Mammary epithelial cell (primary cell): ENCODE data around the gene TEX101.
"Not testable (repeated sequence)": the region's sequence is repeated elsewhere in the genome, so short reads cannot be mapped to it uniquely, and the experiment has no call there.

Source experiments
- CTCF ChIP-seq, 2 donors: IDR thresholded peaks in 1 of 2; conservative IDR thresholded peaks in 1 of 2; 2 replicates each; pipeline ENCODE4 v1.5.1; 2011 to 2012; ENCODE audit warnings: inconsistent platforms in 2 of 2, low read length in 2 of 2, mild to moderate bottlenecking in 2 of 2, control low read depth in 1 of 2, low read depth in 1 of 2; ENCODE audit not compliant: insufficient read depth in 1 of 2; ENCODE audit errors: extremely low read depth in 1 of 2
- EZH2 ChIP-seq: IDR thresholded peaks from 2 replicates; pipeline ENCODE4 v1.6.1; 2012; ENCODE audit warnings: low read length, inconsistent platforms, borderline replicate concordance

- not testable (repeated sequence) for TF ChIP-seq CTCF (conservative IDR thresholded peaks at IDR 0.05 in 1 of 2, IDR thresholded peaks at IDR 0.05 in 1 of 2; ENCODE audit: extremely low read depth in 1 of 2, insufficient read depth in 1 of 2, low read depth in 1 of 2, low read length in 2 of 2); EZH2
These were observed 45.8 kb upstream of the TEX101 start for GRCh38 chr19:43368897-43369296.
